Astrocyte of the spinal cord (primary cell): ENCODE measurements around the gene WDR64.

Experiments used
- DNase-seq: peaks from one replicate; pipeline ENCODE4 v3.0.0; 2011; ENCODE audit warnings: low read depth, low spot score
- H3K4me3 ChIP-seq: 2 replicates; pipeline ENCODE4 v1.5.1; 2011; ENCODE audit warnings: low read depth, mild to moderate bottlenecking, low read length, moderate library complexity
- in situ Hi-C: cut with HindIII; loops from 2 replicates; pipeline ENCODE4 v1.10.0; 2017; ENCODE audit warnings: low sequenced_read_pairs
- TF ChIP-seq, protein P1 (sequence below): IDR thresholded peaks from 2 replicates; pipeline ENCODE4 v1.5.1; 2012; ENCODE audit warnings: low read depth, mild to moderate bottlenecking, low read length, inconsistent platforms

The WDR64 gene

DNA sequence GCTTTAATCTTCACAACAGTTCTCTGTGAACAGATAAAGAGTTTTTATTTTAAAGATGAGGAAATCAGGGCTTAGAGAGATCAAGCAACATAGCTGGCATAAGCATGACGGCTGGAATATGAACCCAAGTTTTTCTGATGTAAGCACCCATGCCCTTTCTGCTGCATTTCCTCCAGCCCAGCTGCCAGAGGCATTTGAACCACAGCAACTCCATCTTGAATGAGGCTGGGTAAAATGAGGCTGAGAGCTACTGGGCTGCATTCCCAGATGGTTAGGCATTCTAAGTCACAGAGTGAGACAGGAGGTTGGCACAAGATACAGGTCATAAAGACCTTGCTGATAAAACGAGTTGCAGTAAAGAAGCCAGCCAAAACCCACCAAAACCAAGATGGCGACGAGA, 90.0 kb downstream of the WDR64 start:
- no peak for DNase-seq
- in situ Hi-C loops: no loop called here
- H3K4me3 ChIP-seq: no peak overlapping the region
- TF ChIP-seq, protein P1, sequence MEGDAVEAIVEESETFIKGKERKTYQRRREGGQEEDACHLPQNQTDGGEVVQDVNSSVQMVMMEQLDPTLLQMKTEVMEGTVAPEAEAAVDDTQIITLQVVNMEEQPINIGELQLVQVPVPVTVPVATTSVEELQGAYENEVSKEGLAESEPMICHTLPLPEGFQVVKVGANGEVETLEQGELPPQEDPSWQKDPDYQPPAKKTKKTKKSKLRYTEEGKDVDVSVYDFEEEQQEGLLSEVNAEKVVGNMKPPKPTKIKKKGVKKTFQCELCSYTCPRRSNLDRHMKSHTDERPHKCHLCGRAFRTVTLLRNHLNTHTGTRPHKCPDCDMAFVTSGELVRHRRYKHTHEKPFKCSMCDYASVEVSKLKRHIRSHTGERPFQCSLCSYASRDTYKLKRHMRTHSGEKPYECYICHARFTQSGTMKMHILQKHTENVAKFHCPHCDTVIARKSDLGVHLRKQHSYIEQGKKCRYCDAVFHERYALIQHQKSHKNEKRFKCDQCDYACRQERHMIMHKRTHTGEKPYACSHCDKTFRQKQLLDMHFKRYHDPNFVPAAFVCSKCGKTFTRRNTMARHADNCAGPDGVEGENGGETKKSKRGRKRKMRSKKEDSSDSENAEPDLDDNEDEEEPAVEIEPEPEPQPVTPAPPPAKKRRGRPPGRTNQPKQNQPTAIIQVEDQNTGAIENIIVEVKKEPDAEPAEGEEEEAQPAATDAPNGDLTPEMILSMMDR: no peak

DNA sequence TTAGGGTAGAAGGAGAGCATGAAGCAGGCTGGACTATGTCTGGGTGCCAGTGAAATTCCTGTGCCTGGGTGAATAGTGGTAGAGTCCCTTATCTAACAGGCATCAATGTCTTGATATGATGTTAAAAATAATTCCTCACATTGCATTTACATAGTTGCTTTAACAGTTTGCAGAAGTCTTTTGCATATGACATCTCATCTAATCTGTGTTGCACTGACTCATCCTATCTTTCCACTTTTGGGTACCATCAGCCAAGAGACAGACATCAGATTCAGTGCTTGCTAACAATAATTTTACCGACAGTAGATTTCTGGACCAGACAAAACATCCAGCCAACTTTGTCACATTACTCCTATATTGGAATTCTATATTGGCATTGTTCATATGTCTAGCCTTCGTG, 92.5 kb downstream of the WDR64 start:
- H3K4me3 ChIP-seq: no peak overlapping the region
- no peak for DNase-seq
- in situ Hi-C loops: no loop called here
- TF ChIP-seq, protein P1: no peak

DNA sequence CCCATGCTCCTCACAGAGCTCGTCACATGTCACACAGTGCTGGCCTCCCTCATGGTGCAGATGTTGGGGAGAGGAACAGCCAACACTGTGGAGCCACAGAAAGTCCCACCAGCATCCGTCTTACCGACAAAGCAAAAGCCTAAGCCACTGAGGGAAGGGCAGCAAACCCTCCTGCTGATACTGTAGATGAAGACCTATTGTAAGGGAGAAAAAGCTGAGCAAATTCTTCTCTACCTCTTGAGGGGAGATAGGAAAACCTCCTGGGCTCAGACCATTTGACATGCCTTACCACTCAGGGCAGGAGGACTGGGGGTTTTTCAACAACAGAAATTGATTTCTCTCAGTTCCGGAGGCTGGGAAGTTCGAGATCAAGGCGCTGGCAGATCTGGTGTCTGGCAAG, 95.9 kb downstream of the WDR64 start:
- no peak for DNase-seq
- in situ Hi-C loops: no loop called here
- TF ChIP-seq, protein P1: no peak
- H3K4me3 ChIP-seq: no peak overlapping the region

DNA sequence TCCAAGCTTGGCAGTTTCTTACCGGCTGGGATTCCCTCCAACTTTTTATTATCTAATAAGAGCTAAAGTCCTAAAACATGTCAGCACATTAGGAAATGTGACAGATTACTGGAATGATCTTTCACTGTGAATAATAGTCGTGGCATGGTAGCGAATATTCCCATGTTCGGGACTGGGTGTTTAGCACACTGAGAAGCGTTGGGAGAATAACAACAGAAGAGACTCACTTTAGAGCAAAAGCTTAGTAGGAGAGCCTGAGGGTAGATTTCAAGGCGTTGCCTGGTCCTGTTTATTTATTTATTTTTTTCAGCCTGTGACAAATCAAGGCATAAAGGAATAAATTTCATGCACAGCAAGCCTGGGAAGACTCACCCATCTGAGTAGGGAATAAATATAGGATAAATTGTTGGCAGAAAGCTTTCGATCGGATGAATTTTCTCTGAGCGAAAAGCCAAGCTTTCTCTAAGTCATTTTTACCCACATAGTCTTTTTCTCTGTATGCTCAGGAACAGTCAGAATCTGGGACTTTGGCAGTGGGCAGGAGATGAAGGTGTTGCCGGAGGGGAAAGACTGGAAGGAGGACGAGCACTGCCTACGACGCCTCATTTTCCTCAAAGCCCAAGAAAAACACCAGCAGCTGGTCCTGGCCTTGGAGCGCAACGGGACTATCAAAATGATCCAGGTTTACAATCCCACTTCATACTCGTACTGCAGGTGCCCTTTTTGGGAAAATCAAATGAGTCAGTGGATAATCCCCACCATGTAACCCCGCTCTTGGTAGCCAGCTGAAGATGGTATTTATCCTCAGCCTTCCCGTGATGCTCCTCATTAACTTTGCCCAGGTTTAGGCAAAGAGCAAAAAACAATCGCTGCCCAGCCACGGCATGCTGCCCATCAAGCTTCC, 97.2 kb downstream of the WDR64 start:
- in situ Hi-C loops: no loop called here
- DNase-seq: peak; percentile 3
- TF ChIP-seq, protein P1: no peak
- H3K4me3 ChIP-seq: no peak overlapping the region

DNA sequence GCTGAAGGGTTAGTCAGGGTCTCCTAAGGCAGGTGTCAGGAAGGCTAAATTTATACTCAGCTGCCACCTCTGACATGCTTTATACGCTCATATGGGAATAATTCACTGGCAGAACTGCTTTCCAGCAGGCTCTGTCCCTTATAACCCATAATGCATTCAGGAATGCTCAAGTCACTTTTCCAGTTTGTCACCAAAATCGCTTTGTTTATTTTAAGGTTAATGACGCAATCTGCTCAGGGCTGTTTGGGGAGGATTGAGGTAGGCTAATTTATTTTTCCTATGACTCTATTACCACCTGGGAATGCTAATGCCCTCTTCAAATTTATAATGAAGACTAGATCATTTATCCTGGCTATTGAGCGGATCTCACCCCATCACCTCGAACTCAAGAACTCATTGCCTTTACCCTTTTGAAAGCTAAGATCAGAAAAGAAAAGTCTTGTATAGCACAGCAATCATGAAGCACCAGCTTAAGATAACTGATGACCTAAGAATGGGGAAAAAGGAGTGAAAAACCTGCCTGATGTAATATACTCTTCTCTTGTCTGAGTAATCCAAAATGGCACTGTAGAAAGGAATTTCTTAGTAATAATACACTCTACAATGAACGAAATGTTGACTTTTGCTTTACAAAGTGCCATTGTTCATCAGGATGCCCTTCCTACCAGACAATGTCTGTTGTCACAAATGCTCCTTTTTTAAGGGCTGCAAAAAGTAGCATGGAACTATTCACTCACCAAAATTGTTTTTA, 98.0 kb downstream of the WDR64 start:
- TF ChIP-seq, protein P1: no peak
- no peak overlapping the region for H3K4me3 ChIP-seq
- in situ Hi-C loops: no loop called here
- DNase-seq: no peak

DNA sequence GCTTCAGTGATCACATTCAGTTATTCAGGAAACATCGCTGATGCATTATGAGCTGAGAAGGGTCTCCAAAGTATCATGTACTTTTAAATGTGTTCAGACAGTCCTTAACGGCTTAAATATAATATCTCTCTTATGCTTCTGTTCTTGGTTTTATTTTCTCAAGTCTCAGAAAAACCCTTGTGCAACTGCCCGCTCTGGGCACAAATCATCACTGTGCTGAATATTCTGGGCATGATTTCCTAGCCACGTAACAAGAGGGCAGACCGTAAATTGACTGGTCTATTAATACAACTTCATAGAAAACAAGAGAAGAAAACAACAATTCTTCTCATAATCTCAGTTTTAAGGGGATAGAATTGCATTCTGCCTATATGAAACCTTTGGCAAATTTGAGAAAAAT, 99.4 kb downstream of the WDR64 start:
- in situ Hi-C loops: no loop called here
- DNase-seq: no peak
- TF ChIP-seq, protein P1: no peak
- H3K4me3 ChIP-seq: no peak overlapping the region
